ENCODE measurements around the gene MINDY4B.

MINDY4B gene

DNA sequence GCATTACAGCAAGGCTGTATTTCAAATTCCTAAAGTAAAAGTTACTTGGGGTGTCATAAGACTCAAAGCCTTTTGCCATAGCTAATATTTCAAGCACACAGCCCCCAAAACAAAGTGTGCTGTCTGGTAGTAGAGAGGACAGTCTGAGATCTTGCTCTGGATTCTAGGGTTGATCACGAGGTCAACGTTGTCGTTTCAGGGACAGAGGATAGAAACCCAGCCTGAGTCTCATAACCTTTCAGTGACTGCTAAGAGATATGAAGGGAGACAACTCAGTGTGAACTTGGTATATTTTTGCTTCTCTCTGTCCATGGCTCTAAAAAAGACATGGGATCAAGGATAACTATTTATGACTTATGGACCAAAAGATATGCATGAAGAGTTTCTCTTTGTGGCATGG, 25.6 kb upstream of the MINDY4B start:
- no peak for DNase-seq (ENCODE audit: low spot score)
- H3K27ac ChIP-seq = no peak overlapping the region
- TF ChIP-seq, protein P1, sequence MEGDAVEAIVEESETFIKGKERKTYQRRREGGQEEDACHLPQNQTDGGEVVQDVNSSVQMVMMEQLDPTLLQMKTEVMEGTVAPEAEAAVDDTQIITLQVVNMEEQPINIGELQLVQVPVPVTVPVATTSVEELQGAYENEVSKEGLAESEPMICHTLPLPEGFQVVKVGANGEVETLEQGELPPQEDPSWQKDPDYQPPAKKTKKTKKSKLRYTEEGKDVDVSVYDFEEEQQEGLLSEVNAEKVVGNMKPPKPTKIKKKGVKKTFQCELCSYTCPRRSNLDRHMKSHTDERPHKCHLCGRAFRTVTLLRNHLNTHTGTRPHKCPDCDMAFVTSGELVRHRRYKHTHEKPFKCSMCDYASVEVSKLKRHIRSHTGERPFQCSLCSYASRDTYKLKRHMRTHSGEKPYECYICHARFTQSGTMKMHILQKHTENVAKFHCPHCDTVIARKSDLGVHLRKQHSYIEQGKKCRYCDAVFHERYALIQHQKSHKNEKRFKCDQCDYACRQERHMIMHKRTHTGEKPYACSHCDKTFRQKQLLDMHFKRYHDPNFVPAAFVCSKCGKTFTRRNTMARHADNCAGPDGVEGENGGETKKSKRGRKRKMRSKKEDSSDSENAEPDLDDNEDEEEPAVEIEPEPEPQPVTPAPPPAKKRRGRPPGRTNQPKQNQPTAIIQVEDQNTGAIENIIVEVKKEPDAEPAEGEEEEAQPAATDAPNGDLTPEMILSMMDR (IDR thresholded peaks at IDR 0.05) = no peak

GRCh38 chr3:150928234-150928633, 23.0 kb upstream of the MINDY4B start:
- no peak for DNase-seq (ENCODE audit: low spot score)
- TF ChIP-seq, protein P1 (IDR thresholded peaks at IDR 0.05) = no peak
- no peak overlapping the region for H3K4me3 ChIP-seq
- no peak overlapping the region for H3K27ac ChIP-seq

More for the DNA sequence above, 25.6 kb upstream of the MINDY4B start:
- H3K4me3 ChIP-seq = no peak overlapping the region

GRCh38 chr3:150926328-150926727, 21.1 kb upstream of the MINDY4B start:
- DNase-seq (ENCODE audit: low spot score) = no peak
- no peak overlapping the region for H3K27ac ChIP-seq
- H3K4me3 ChIP-seq = no peak overlapping the region
- TF ChIP-seq, protein P1 (IDR thresholded peaks at IDR 0.05) = no peak

- no peak overlapping the region for H3K27ac ChIP-seq
- H3K4me3 ChIP-seq = no peak overlapping the region
- TF ChIP-seq, protein P1 (IDR thresholded peaks at IDR 0.05) = no peak
- no peak for DNase-seq (ENCODE audit: low spot score)
Observed at GRCh38 chr3:150925751-150926201, 20.5 kb upstream of the MINDY4B start.

- DNase-seq (ENCODE audit: low spot score) = no peak
- H3K4me3 ChIP-seq = no peak overlapping the region
- H3K27ac ChIP-seq = no peak overlapping the region
- TF ChIP-seq, protein P1 (IDR thresholded peaks at IDR 0.05) = no peak
Observed at GRCh38 chr3:150922611-150923010, 17.4 kb upstream of the MINDY4B start.

DNA sequence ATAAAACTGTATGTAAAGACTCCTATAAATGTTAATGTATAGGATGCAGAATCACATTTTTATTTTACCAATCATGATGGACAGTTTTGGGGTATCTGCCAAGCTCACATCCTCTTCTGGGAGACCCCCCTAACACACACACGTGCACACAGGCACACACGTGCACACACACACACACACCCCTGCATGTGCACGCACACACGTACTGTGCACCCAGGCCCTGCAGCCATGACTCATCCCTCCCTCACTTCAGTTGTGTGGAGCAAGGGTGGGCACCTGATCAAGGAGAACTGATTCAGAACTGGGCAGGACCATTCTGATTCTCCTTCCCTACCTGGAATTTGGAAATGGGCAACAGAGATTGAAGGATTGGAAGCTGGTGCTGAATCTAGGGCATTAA, 16.0 kb upstream of the MINDY4B start:
- Histone ChIP-seq H3K4me3 (no peak overlapping the region), H3K27ac (no peak overlapping the region)
- DNase-seq (ENCODE audit: low spot score) = no peak
- TF ChIP-seq, protein P1 (IDR thresholded peaks at IDR 0.05) = no peak

- Histone ChIP-seq H3K4me3 (no peak overlapping the region), H3K27ac (no peak overlapping the region)
- DNase-seq (ENCODE audit: low spot score) = no peak
- TF ChIP-seq, protein P1 (IDR thresholded peaks at IDR 0.05) = no peak
Observed at GRCh38 chr3:150920236-150920635, 15.0 kb upstream of the MINDY4B start.

Data from coronary artery (tissue), 2 donors.